ENCODE measurements around the gene ACSL1. TPM values are rescaled to one million over a fixed set of nuclear protein-coding genes. Genes with fewer than 3 reads are reported as not detected.

Gene ACSL1
- total and polyA plus RNA-seq, 2 donors (not counting 3 experiments of a cell fraction or from before 2014, with no cell fraction given), result 7.3 to 17.7 TPM

- Histone ChIP-seq H3K36me3 (ENCODE audit: control insufficient read depth in 2 of 2, extremely low read depth in 1 of 2, insufficient read depth in 2 of 2, low read length in 2 of 2) (no peaks in the 10 kb centered on the region), H3K4me3 (replicated peaks in 1 of 3; ENCODE audit: insufficient read depth in 1 of 3, low read depth in 1 of 3, low read length in 3 of 3) (no peak overlapping the region), H3K27ac (ENCODE audit: insufficient read depth, low read depth, low read length) (no peak overlapping the region), H4K20me1 (replicated peaks; ENCODE audit: control insufficient read depth, extremely low read depth, insufficient read depth, low read length) (no peaks in the 10 kb centered on the region), H3K4me2 (ENCODE audit: insufficient read depth, low read length) (no peak overlapping the region), H3K9me1 (replicated peaks; ENCODE audit: control insufficient read depth, extremely low read depth, insufficient read depth, low read length) (no peaks in the 10 kb centered on the region), H3K9me3 (replicated peaks; ENCODE audit: control insufficient read depth, insufficient read depth, low read length) (no peaks in the 10 kb centered on the region), H3K27me3 (ENCODE audit: control insufficient read depth in 2 of 2, insufficient read depth in 2 of 2, low read length in 2 of 2) (no peaks in the 10 kb centered on the region), H3K9ac (replicated peaks; ENCODE audit: extremely low read depth, insufficient read depth, low read length) (no peak overlapping the region), H2AFZ (ENCODE audit: low read depth, low read length) (no peak overlapping the region), H3K4me1 (ENCODE audit: control insufficient read depth, extremely low read depth, insufficient read depth, low read length) (no peaks in the 10 kb centered on the region), H3K79me2 (ENCODE audit: control insufficient read depth, insufficient read depth, low read length) (no peaks in the 10 kb centered on the region)
- CTCF ChIA-PET, result interaction anchor here (0.9 to 1.6 kb wide), 3 partner anchors 9 to 14 kb away, joined by 3 to 5 read pairs (median 4); no protein-coding TSS in a partner anchor
- no TSS peak for BruUV-seq (replicated peaks)
- POLR2A ChIA-PET, result no interaction called here
- intact Hi-C loops (cut with micrococcal nuclease) (no loop called here), dilution Hi-C loops (cut with MboI; ENCODE audit: extremely low pct_ligation_motif_present, low sequenced_read_pairs) (no loop called here)
- no peak for TF ChIP-seq CTCF (IDR thresholded peaks at IDR 0.05; ENCODE audit: extremely low read depth in 1 of 2, insufficient read depth in 1 of 2, low read depth in 1 of 2, low read length in 2 of 2)
- TF ChIP-seq EZH2 (IDR thresholded peaks at IDR 0.05; ENCODE audit: borderline replicate concordance, low read depth, low read length, severe bottlenecking), result no peak
- no peak for TF ChIP-seq MYC (IDR thresholded peaks at IDR 0.05; ENCODE audit: low read depth, low read length)
- TF ChIP-seq POLR2A (IDR thresholded peaks at IDR 0.05; ENCODE audit: low read depth, low read length), result no peak
- no peak for TF ChIP-seq MAX (IDR thresholded peaks at IDR 0.05; ENCODE audit: insufficient read depth, insufficient read length)
- TF ChIP-seq GATA2 (IDR thresholded peaks at IDR 0.05; ENCODE audit: insufficient read depth, insufficient read length, low read depth, low read length), result no peak
- no peak for TF ChIP-seq JUN (IDR thresholded peaks at IDR 0.05; ENCODE audit: borderline replicate concordance, insufficient read depth, insufficient read length, low read depth)
- no peak for TF ChIP-seq POLR2AphosphoS5 (IDR thresholded peaks at IDR 0.05; ENCODE audit: insufficient read depth, low read depth, low read length)
- TF ChIP-seq FOS (IDR thresholded peaks at IDR 0.05; ENCODE audit: borderline replicate concordance, insufficient read depth, low read length), result no peak
- FAIRE-seq (no peak), DNase-seq (ENCODE audit: low read depth, low spot score) (no peak)
Observed at GRCh38 chr4:184860018-184860779, 34.4 kb upstream of the ACSL1 start.

Data from endothelial cell of umbilical vein (primary cell).